ENCODE data around the gene GTSF1L. TPM values are rescaled to one million over a fixed set of nuclear protein-coding genes. Genes with fewer than 3 reads are reported as not detected.

GTSF1L gene
- total RNA-seq, 1 donor = not detected

DNA sequence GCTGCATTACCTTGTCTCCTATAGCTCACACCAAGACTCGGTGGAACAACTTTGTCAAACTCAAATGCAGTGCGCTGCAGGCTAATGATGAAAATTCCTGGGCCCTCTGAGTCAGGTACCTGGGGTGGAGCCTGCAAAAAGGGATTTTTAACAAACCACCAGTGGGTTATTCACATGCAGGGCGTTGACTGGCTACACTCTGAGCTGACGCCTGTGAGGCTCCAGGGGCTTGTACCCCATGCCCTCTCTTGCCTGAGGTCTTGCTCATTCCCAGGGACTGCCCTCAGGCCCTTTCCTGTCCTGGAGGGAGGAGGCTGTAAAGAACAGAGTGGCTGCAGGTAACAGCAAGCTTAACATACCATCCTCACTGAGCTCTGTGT is 9.2 kb downstream of the GTSF1L start:
- no peak for DNase-seq (ENCODE audit: low read depth in 2 of 3, low spot score in 2 of 3)

DNA sequence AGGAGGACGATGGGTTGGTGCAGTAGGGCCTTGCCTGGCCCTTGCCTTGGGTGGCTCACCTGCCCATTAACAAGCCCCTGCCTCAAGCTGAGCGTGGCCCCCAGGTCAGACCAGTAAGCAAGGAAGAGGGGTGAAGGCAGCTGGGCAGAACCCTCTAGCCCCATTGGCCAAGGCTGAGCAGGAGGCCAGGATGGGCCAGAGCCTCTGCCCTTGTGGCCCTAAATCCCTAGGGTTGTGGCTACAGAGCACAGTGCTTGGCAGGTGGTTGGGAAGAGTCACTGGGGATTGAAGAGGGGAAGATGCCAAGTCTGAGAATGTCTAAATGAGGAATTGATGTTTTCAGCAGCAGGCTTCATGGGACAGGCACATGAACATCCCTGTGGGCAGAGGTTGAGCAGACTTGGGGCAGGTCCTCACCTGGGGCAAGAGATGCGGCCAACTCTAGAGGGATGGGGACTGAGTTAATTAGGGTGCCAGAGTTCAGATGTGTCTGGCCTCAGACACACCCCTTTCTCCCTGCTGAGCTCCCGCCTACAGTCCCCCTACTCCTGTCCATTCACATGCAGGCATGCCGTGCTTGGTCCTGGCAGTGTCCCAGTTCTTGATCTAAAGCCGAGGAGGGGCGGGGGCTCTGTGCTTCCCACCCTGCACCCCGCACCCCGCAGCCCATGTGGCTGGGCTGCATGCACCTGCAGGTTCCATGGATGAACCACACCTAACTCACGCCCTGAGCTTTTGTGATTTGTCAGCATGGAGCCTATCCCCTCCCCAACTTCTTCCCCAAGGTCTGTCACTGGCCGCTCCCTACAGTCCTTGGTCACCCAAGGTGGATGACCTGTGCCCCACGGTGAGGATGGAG is 9.8 kb downstream of the GTSF1L start:
- no peak for DNase-seq (ENCODE audit: low read depth in 2 of 3, low spot score in 2 of 3)

DNA sequence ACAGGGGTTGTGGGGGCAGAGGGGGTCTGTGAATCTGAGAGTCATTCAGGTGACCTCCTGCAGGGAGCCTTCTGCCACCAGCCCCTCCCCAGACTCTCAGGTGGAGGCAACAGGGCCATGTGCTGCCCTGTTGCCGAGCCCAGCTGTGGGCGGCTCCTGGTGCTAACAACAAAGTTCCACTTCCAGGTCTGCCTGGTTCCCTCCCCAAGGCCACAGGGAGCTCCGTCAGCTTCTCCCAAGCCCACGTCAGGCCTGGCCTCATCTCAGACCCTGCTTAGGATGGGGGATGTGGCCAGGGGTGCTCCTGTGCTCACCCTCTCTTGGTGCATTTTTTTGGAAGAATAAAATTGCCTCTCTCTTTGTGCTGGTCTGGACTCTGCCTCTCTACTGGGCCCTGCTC is 10.7 kb downstream of the GTSF1L start:
- DNase-seq (ENCODE audit: low read depth in 2 of 3, low spot score in 2 of 3) = no peak

DNA sequence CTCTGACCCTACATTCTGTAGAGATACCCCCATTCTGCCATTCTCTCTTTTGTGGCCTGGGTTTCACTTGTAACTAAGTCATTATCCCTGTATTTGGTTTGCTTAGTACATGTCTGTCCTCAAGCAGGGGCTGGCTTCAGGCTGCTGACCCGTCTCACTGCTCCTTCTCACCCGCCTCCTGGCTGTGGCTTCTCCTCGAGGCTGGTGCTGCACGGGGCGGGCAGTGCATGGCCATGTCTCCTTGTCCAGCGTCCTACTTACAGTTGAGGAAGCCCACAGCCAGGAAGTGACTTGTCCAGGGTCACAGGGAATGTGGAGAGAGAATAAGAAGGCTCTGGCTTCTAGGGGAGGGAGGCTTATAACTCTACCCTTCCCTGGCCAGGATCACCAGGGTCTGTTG is 11.3 kb downstream of the GTSF1L start:
- DNase-seq (ENCODE audit: low read depth in 2 of 3, low spot score in 2 of 3) = no peak

DNA sequence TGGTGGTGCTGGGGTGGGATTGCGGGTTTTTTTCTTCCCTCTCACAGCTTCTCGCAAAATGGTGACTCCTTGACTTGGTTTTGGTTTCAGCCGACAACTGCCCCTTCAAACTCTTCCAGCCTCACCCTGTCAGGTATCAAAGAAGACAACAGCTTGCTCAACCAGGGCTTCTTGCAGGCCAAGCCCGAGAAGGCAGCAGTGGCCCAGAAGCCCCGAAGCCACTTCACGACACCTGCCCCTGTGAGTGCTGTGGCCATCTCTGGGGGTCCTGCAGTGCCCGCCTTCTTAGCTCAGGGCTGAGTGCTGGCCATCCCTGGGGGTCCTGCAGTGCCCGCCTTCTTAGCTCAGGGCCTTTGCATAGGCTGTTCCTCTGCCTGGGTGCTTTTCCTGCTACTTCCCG is 11.8 kb downstream of the GTSF1L start:
- DNase-seq (ENCODE audit: low read depth in 2 of 3, low spot score in 2 of 3) = no peak

DNA sequence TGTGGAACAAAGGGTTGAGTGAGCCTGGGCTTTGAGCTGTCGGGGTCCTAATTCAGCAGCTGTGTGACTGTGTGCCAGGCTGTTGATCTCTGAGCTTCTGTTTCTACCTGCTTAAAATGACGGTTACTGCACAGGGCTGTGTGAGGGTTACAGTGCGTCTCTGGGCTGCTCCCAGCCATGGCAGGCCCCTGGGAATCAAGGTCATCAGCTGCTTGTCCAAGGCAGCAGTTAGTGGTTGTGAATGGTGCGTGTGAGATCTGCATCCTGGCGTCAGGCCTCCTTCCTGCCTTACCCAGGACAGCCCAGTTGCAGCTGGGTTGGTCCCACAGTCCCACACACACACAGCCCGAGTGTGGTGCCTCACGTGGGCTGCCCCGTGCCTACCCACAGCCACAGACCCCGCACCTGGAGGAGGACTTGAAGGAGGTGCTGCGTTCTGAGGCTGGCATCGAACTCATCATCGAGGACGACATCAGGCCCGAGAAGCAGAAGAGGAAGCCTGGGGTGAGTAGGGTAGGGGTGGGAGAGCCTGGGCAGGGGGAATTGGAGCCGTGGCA is 15.6 kb downstream of the GTSF1L start:
- no peak for DNase-seq (ENCODE audit: low read depth in 2 of 3, low spot score in 2 of 3)

DNA sequence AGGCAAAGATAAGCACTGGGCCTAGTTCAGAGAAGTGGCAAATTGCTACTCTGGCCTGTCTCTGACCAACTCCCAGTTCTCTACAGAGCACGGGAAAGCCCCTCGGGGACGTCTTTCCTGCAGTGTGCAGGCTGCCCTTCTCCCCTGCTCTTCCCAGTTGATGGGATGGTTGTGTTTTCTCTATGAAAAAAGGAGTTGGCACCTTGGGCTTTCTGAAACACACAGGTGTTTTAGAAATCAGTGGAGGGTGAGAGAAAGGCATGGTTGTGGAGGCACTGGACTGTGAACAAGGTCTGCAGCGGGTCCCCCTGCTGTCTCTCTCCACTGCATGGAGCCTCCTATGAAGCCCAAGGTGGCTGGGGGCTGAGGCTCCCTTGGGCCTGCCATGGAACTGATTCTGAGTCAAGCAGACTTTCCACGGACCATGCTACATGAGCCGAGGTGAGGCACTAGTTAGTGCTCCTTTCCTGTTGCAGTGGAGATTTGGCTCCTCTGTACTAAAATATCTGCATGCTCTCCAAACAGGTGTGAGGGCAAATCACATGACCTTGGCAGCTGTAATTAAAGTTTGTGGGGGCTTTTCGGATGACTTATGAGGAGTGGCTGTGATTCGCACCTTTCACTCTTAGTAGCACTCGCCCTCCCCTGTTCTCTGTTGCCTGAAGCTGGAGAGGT is 16.3 kb downstream of the GTSF1L start:
- no peak for DNase-seq (ENCODE audit: low read depth in 2 of 3, low spot score in 2 of 3)

DNA sequence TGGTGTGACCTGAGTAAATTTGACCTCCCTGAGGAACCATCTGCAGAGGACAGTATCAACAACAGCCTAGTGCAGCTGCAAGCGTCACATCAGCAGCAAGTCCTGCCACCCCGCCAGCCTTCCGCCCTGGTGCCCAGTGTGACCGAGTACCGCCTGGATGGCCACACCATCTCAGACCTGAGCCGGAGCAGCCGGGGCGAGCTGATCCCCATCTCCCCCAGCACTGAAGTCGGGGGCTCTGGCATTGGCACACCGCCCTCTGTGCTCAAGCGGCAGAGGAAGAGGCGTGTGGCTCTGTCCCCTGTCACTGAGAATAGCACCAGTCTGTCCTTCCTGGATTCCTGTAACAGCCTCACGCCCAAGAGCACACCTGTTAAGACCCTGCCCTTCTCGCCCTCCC is 24.3 kb downstream of the GTSF1L start:
- no peak for DNase-seq (ENCODE audit: low read depth in 2 of 3, low spot score in 2 of 3)

DNA sequence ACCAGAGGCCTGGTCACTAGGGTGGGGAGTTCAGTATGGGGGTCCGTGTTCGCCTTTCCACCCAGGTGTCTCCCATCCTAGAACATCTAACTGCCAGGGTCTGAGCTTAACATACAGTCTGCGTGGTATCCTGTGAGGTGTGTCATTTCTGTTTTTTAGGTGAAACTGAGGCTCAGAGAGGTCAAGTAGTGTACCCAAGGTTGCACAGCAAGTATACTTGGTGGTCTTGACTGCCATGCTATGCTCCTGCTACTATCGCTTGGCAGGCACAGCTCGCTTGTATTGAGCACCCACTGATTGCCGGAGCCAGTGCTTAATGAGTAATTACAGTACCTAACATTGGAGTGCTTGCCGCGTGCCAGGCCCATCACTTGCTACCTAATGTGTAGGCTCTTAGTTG is 26.2 kb downstream of the GTSF1L start:
- no peak for DNase-seq (ENCODE audit: low read depth in 2 of 3, low spot score in 2 of 3)

DNA sequence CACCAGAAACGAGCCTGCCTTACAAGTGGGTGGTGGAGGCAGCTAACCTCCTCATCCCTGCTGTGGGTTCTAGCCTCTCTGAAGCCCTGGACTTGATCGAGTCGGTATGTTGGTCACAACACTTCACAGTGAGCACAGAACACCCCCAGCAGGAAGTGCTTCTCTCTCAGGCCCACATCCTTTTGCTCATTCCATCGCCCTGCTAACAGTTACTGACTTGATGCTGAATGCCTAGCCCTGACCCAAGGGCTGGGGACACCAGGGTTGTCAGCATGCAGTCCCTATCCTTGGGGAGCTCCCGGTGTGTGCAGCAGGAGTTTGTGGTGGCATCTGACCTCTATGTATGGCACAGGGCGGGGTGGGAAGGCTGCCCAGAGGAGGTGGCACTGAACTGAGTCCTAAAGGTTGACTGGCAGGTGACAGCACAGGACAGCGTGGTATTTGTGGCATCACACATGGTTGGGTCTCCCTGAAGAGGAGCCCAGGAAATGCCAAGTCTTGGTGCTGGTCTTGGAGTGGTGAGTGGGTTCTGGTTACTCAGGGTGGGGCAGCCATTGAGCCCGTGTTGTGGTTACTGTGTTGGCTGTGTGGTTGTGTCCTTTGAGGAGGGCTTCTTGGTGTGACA is 26.7 kb downstream of the GTSF1L start:
- DNase-seq (ENCODE audit: low read depth in 2 of 3, low spot score in 2 of 3) = no peak

DNA sequence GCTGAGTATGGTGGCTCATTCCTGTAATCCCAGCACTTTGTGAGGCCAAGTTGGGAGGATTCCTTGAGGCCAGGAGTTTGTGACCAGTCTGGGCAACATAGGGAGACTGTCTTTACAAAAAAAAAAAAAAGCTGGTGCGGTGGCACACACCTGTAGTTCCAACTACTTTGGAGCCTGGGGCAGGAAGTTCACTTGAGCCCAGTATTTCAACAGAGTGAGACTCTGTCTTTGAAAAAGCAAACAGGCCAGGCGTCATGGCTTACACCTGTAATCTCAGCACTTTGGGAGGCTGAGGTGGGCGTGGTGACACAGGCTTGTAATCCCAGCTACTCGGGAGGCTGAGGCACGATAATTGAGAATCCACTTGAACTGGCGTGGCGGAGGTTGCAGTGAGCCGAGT is 31.2 kb downstream of the GTSF1L start:
- no peak for DNase-seq (ENCODE audit: low read depth in 2 of 3, low spot score in 2 of 3)

DNA sequence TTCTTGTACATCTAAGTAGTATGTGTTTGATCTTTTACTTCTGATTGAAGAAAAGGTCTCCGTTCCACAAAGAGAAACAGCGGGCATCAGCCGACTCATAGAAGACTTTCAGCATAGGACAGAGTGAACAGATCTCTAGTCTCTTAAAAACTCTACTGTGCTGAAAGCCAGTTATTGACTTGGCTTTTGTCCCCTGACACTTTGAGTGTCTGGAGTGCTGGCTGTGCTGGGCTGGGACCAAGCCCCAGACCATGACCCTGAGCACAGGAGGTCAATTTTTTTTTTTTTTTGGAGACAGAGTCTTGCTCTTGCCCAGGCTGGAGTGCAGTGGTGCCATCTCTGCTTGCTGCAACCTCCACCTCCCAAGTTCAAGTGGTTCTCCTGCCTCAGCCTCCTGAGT is 32.0 kb downstream of the GTSF1L start:
- DNase-seq (ENCODE audit: low read depth in 2 of 3, low spot score in 2 of 3) = no peak

DNA sequence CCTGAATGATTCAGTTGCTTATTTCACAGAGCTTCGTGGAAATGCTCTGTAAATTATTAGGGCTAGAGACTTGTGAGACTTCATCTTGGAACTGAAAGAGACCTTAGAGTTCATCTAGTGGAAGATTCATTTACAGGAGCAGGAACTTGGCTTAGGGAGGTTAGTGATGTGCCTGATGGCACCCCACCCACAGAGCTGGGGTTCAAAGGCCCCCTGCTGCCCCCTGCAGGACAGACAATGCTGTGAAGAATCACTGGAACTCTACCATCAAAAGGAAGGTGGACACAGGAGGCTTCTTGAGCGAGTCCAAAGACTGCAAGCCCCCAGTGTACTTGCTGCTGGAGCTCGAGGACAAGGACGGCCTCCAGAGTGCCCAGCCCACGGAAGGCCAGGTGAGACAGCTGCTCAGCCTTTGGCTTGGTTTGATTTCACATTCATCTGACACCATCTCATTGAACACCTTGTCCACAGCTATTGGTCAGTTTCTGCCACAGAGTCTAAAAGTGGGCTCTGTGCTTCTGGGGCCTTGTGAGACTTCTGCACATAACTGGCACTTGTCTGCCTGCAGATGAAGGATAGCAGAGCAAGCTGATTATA is 34.8 kb downstream of the GTSF1L start:
- DNase-seq (ENCODE audit: low read depth in 2 of 3, low spot score in 2 of 3) = peak in 2 of 3 donors; percentile 30 to 61

DNA sequence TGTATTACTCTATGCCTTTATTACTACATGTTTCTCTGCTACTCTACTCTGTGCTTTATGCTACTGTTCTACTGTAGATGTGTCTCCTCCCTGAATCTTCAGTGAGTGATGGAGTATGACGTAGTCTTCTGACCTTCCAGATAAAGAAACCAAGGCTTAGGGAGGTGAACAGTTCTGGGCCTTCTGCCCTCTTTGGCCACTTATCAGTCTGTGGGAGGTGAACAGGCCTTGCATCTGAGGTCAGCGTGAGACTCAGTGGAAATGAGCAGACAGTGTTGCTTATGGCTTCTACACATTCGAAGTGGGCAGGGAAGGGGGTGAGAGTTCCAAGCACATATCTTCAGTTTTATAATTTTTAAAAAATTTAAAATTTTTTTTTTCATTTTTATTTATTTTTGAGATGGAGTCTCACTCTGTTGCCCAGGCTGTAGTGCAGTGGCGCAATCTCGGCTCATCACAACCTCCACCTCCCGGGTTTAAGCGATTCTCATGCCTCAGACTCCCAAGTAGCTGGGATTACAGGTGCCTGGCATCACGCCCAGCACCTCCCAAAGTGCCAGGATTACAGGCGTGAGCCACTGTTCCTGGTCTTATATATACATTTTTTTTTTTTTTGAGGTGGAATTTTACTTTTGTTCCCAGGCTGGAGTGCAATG is 35.7 kb downstream of the GTSF1L start:
- no peak for DNase-seq (ENCODE audit: low read depth in 2 of 3, low spot score in 2 of 3)

DNA sequence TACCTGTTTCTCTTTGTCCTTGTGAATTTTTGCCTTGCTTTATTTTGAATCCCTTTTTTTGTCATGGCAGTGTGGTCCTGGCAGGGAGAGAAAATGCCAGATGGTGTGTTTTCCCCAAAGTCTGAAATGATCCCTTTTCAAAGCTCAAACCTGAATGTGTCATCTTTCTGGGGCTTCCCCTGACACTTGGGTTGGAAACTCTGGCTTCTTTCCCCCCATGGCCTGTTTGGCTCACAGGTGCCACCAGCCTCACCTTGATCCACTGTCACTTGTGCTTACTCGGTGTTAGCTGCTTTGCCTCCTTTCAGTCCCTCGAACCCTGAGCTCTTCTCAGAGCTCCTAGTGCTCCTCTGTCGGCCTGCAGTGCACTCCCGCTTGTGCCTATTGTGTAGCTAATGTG is 37.6 kb downstream of the GTSF1L start:
- DNase-seq (ENCODE audit: low read depth in 2 of 3, low spot score in 2 of 3) = no peak

DNA sequence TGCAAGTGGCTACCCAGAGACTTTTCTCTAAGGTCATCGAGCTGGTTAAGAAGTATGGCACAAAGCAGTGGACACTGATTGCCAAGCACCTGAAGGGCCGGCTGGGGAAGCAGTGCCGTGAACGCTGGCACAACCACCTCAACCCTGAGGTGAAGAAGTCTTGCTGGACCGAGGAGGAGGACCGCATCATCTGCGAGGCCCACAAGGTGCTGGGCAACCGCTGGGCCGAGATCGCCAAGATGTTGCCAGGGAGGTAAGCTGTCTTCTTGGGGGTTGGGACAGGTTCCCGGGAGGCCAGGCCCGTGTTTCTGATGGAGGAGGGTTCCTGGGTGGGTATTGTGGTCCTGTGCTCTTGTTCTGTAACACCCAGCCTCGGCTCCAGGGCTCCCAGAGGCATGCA is 40.0 kb downstream of the GTSF1L start:
- no peak for DNase-seq (ENCODE audit: low read depth in 2 of 3, low spot score in 2 of 3)

DNA sequence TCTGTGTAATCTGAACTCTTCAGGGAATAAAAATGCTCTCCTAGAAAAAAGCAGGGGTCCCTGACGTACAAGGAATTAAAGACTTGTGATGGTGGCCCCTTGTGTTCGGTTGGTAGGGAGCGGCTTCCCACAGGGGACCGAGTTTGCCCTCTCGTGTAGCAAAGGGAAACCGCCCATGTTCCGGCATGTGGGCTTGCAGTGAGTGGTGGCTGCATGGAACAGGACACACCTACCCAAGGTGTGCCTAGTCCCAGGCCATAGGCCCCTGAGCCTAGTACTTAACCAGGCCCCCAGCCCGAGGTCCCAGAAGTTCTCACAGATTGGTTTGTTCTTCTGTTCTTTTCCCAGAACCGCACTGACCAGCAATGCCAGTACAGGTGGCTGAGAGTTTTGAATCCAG is 44.4 kb downstream of the GTSF1L start:
- DNase-seq (ENCODE audit: low read depth in 2 of 3, low spot score in 2 of 3) = no peak

DNA sequence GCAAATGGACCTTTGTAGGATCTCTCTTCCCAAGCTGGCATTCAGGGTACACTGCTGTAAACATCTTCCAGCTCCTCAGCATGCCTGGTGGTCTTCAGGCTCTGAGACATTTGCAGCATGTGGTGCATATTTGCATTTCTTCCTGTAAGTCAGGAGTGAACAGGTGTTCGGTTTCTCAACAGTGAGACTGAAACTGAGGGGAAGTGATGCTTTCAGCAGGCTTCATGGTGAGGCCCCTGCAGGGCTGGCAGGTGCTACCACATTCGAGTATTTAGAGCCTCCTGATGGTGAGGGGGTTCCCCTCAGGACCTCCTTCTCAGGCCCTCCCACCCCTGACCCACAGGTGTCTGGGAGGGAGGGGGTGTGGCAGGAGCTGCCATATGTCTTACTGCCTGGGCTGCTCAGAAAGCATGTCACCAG is 44.8 kb downstream of the GTSF1L start:
- DNase-seq (ENCODE audit: low read depth in 2 of 3, low spot score in 2 of 3) = peak in 2 of 3 donors; percentile 31 to 40

DNA sequence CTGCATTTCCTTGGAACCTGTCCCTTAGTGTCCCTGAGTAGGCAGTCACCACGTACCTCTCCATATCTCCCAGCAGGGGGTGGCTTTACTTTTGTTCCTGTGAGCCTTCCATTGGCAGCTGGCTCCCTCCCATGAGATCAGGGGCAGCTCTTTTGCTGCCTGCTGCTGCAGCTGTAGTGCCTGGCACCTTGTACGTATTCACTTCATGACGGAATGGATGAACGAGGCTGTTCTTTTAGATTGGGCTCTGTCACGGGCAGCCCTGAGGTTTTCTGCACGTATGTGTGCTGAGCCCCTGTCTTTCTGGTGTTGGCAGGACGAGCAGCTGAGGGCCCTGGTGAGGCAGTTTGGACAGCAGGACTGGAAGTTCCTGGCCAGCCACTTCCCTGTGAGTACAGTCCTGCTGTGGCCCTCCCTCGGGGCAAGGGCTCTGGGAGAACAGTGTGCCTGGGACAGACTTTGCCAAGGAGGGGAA is 45.3 kb downstream of the GTSF1L start:
- DNase-seq (ENCODE audit: low read depth in 2 of 3, low spot score in 2 of 3) = no peak

DNA sequence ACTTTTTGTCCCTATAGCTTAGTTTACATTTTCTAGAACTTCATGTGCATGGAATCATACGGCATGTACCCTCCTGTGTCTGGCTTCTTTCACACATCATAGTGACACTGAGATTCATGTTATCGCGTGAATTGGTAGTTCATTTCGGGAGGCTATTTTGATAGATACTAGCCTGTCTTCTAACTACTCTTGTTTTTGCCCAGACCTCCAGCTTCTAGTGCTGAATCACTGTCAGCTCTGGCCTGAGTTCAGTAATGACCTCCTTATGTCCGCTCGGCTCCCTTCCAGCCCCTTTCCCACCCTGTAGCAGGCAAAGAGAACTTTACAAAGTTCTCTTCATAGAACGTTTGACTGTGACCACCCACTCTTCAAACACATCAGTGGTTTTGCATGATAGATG is 45.8 kb downstream of the GTSF1L start:
- DNase-seq (ENCODE audit: low read depth in 2 of 3, low spot score in 2 of 3) = no peak

DNA sequence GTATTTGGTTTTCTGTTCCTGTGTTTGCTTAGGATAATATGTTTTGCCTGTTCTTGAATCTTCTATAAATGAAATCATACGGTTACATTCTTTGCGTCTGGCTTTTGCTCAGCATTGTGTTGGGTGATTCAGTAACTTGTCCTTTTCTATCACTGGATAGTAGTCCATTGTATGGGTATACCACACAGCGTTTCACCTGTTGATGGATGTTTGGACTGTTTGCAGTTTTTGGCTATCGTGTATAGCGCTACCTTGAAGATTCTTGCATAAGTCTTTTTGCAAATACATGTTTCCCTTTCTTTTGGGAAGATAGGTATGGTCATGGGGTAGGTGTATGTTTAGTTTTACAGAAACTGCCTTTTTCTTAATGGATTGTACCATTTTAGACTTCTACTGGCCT is 50.4 kb downstream of the GTSF1L start:
- DNase-seq (ENCODE audit: low read depth in 2 of 3, low spot score in 2 of 3) = no peak
